Ishikawa (cell line): ENCODE measurements around the gene CABP7.
A peak's percentile ranks its signal among the peaks of the same experiment; 100 is the strongest.

ENCODE experiments used
- EP300 ChIP-seq: IDR thresholded peaks from 2 replicates; pipeline ENCODE4 v1.6.1; 2012; ENCODE audit warnings: borderline replicate concordance
- FOXM1 ChIP-seq: IDR thresholded peaks from 2 replicates; pipeline ENCODE4 v1.6.1; 2012; ENCODE audit warnings: low read depth, borderline replicate concordance
- RAD21 ChIP-seq: IDR thresholded peaks from 2 replicates; pipeline ENCODE4 v1.6.1; 2012; ENCODE audit warnings: low read depth
- TAF1 ChIP-seq: IDR thresholded peaks from 2 replicates; pipeline ENCODE4 v1.6.1; 2012; ENCODE audit warnings: low read depth, mild to moderate bottlenecking
- YY1 ChIP-seq: IDR thresholded peaks from 2 replicates; pipeline ENCODE4 v1.6.1; 2012; ENCODE audit warnings: low read depth
- ZBTB7A ChIP-seq: IDR thresholded peaks from 2 replicates; pipeline ENCODE4 v1.6.1; 2012; ENCODE audit warnings: low read depth
- TF ChIP-seq, protein P1 (sequence below): IDR thresholded peaks from 2 replicates; pipeline ENCODE4 v1.6.1; 2012; ENCODE audit warnings: low read depth, mild to moderate bottlenecking
- TF ChIP-seq, protein P2 (sequence below): IDR thresholded peaks from 2 replicates; pipeline ENCODE4 v1.6.1; 2012

DNA sequence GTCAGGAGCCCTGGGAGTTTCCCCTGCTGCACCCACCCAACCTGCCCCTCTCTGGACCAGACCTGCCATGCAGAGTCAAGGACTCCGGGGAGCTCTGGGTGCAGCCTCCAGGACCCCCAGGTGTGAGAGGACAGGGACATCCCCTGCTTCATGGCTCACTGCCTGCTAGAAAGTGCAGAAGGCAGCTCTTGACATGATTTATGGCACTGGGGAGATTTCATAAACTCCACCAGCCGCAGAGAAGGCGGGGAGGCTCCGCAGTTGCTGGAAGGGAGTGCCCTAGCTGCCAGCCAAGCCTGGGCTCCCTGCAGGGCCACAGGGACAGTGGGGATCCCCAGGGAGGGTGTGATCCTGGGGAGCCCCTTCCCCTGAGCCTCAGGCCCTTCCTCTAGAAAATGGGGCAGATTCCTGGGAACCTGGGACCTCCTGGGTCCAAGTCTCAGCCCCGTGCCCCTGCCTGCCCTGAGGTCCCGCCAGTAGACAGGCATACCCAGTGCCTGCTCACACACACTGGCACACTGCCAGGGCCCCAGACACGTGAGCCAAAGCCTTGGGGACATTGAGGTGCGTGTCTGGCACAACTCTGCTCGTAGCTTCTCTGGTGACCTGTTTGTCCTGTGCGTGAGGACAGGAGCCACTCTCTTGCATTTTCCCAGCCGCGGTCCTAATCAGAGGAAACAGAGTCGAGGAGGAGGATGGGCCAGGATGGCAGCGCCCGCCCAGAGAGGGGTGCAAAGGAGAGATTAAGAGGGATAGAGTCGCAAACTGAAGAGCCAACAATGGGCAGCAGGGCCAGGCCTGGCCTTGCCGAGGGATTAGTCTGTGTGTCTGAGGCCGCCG, 13.8 kb downstream of the CABP7 start:
- TF ChIP-seq YY1 = no peak
- TF ChIP-seq, protein P1, sequence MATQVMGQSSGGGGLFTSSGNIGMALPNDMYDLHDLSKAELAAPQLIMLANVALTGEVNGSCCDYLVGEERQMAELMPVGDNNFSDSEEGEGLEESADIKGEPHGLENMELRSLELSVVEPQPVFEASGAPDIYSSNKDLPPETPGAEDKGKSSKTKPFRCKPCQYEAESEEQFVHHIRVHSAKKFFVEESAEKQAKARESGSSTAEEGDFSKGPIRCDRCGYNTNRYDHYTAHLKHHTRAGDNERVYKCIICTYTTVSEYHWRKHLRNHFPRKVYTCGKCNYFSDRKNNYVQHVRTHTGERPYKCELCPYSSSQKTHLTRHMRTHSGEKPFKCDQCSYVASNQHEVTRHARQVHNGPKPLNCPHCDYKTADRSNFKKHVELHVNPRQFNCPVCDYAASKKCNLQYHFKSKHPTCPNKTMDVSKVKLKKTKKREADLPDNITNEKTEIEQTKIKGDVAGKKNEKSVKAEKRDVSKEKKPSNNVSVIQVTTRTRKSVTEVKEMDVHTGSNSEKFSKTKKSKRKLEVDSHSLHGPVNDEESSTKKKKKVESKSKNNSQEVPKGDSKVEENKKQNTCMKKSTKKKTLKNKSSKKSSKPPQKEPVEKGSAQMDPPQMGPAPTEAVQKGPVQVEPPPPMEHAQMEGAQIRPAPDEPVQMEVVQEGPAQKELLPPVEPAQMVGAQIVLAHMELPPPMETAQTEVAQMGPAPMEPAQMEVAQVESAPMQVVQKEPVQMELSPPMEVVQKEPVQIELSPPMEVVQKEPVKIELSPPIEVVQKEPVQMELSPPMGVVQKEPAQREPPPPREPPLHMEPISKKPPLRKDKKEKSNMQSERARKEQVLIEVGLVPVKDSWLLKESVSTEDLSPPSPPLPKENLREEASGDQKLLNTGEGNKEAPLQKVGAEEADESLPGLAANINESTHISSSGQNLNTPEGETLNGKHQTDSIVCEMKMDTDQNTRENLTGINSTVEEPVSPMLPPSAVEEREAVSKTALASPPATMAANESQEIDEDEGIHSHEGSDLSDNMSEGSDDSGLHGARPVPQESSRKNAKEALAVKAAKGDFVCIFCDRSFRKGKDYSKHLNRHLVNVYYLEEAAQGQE = no peak
- TF ChIP-seq RAD21 = no peak
- TF ChIP-seq TAF1 = no peak
- TF ChIP-seq, protein P2, sequence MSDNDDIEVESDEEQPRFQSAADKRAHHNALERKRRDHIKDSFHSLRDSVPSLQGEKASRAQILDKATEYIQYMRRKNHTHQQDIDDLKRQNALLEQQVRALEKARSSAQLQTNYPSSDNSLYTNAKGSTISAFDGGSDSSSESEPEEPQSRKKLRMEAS = peak; percentile 69
- peak; percentile 77 for TF ChIP-seq ZBTB7A
- no peak for TF ChIP-seq FOXM1
- TF ChIP-seq EP300 = peak; percentile 71; the same call in 1 of the 2 replicates
